Astrocyte (in vitro differentiated cells and primary cell): Measurements from ENCODE around the gene ANKRD33B. TPM values are rescaled to one million over a fixed set of nuclear protein-coding genes. Genes with fewer than 3 reads are reported as not detected.

Experiments
- DNase-seq: peaks from one replicate; pipeline ENCODE4 v3.0.0-alpha.2; 2010; ENCODE audit warnings: low read depth
- FAIRE-seq: peaks from 2 replicates; lab custom pipeline; 2011; peaks lifted over from hg19 to GRCh38; lab: Jason Lieb, UNC
- H2AFZ ChIP-seq: 2 replicates; pipeline ENCODE4 v1.6.0; 2012; ENCODE audit warnings: low read depth, low read length, inconsistent platforms
- H3K27ac ChIP-seq: 2 replicates; pipeline ENCODE4 v1.5.1; 2011; ENCODE audit warnings: low read depth, low read length, inconsistent platforms
- H3K27me3 ChIP-seq: 2 replicates; pipeline ENCODE4 v1.6.0; 2011; ENCODE audit warnings: low read length, inconsistent platforms; ENCODE audit not compliant: insufficient read depth
- H3K36me3 ChIP-seq: 2 replicates; pipeline ENCODE4 v1.5.1; 2011; ENCODE audit warnings: low read length, inconsistent platforms; ENCODE audit not compliant: insufficient read depth
- H3K4me1 ChIP-seq: 2 replicates; pipeline ENCODE4 v1.5.1; 2011; ENCODE audit warnings: low read length, inconsistent platforms; ENCODE audit not compliant: insufficient read depth
- H3K4me2 ChIP-seq: 2 replicates; pipeline ENCODE4 v1.6.0; 2012; ENCODE audit warnings: low read length, inconsistent platforms
- H3K4me3 ChIP-seq: 2 replicates; pipeline ENCODE4 v1.5.1; 2011; ENCODE audit warnings: low read depth, mild to moderate bottlenecking, low read length, inconsistent platforms; ENCODE audit not compliant: insufficient read depth
- H3K79me2 ChIP-seq: 2 replicates; pipeline ENCODE4 v1.6.0; 2012; ENCODE audit warnings: mild to moderate bottlenecking, low read length, inconsistent platforms; ENCODE audit not compliant: insufficient read depth
- H3K9ac ChIP-seq: 2 replicates; pipeline ENCODE4 v1.6.0; 2012; ENCODE audit warnings: mild to moderate bottlenecking, low read length, inconsistent platforms
- H3K9me3 ChIP-seq: 2 replicates; pipeline ENCODE4 v1.5.1; 2012; ENCODE audit warnings: low read depth, mild to moderate bottlenecking, low read length, inconsistent platforms; ENCODE audit not compliant: insufficient read depth
- H4K20me1 ChIP-seq: 2 replicates; pipeline ENCODE4 v1.6.0; 2012; ENCODE audit warnings: low read length, inconsistent platforms; ENCODE audit not compliant: insufficient read depth
- H3K27ac Mint-ChIP-seq: one replicate; pipeline ENCODE4 v1.8.0; 2021; ENCODE audit warnings: mild to moderate bottlenecking, mixed read lengths; ENCODE audit not compliant: unreplicated experiment
- H3K27me3 Mint-ChIP-seq: one replicate; pipeline ENCODE4 v1.8.0; 2021; ENCODE audit warnings: low read depth, mixed read lengths; ENCODE audit not compliant: unreplicated experiment
- H3K36me3 Mint-ChIP-seq: one replicate; pipeline ENCODE4 v1.8.0; 2021; ENCODE audit warnings: low read depth, mixed read lengths; ENCODE audit not compliant: unreplicated experiment
- H3K4me1 Mint-ChIP-seq: one replicate; pipeline ENCODE4 v1.8.0; 2021; ENCODE audit warnings: low read depth, mixed read lengths; ENCODE audit not compliant: unreplicated experiment
- H3K4me3 Mint-ChIP-seq: one replicate; pipeline ENCODE4 v1.8.0; 2021; ENCODE audit warnings: mild to moderate bottlenecking, moderate library complexity, mixed read lengths; ENCODE audit not compliant: unreplicated experiment
- H3K9me3 Mint-ChIP-seq: one replicate; pipeline ENCODE4 v1.8.0; 2021; ENCODE audit warnings: mild to moderate bottlenecking, mixed read lengths; ENCODE audit not compliant: unreplicated experiment
- CTCF ChIP-seq: IDR thresholded peaks from 2 replicates; pipeline ENCODE4 v1.5.1; 2011; ENCODE audit warnings: low read depth, mild to moderate bottlenecking, inconsistent platforms, low read length, moderate library complexity; ENCODE audit not compliant: insufficient read depth
- EZH2 ChIP-seq: IDR thresholded peaks from 2 replicates; pipeline ENCODE4 v1.6.1; 2012; ENCODE audit warnings: mild to moderate bottlenecking, low read length, inconsistent platforms; ENCODE audit not compliant: insufficient read depth
- total RNA-seq: library from RNA; stranded (reverse); gene quantifications from 2 replicates; pipeline ENCODE4 v1.2.1, GENCODE V29; 2021

Gene ANKRD33B
- total RNA-seq, 1 donor from 2014 or later = 22.7 TPM

GRCh38 chr5:10681731-10682679, 118.1 kb downstream of the ANKRD33B start:
- no peak for DNase-seq

GRCh38 chr5:10682801-10683525, 119.1 kb downstream of the ANKRD33B start:
- no peaks in the 10 kb centered on the region for H3K9me3 ChIP-seq
- no peak overlapping the region for H3K4me3 ChIP-seq

More at GRCh38 chr5:10681731-10682679, 118.1 kb downstream of the ANKRD33B start:
- Histone ChIP-seq H3K27me3 (no peaks in the 10 kb centered on the region), H3K36me3 (peaks cover 16% of the 10 kb centered on the region), H3K79me2 (peaks cover 7% of the 10 kb centered on the region), H3K4me3 (no peak overlapping the region), H4K20me1 (peaks cover 14% of the 10 kb centered on the region), H2AFZ (no peak overlapping the region), H3K9ac (no peak overlapping the region), H3K4me2 (no peak overlapping the region), H3K4me1 (no peaks in the 10 kb centered on the region), H3K27ac (no peak overlapping the region), H3K9me3 (no peaks in the 10 kb centered on the region)
- Mint-ChIP-seq H3K27me3 (no peaks in the 10 kb centered on the region), H3K9me3 (peaks cover 10% of the 10 kb centered on the region), H3K36me3 (peaks cover 54% of the 10 kb centered on the region), H3K4me1 (peaks cover 8% of the 10 kb centered on the region), H3K4me3 (no peak overlapping the region), H3K27ac (no peak overlapping the region)
- no peak for TF ChIP-seq CTCF
- no peak for TF ChIP-seq EZH2
- no peak for FAIRE-seq

More at GRCh38 chr5:10682801-10683525, 119.1 kb downstream of the ANKRD33B start:
- no peak overlapping the region for H3K4me2 ChIP-seq
- H3K79me2 ChIP-seq = peaks cover 7% of the 10 kb centered on the region
- H3K27ac Mint-ChIP-seq = no peak overlapping the region
- H3K27me3 ChIP-seq = no peaks in the 10 kb centered on the region
- no peak overlapping the region for H2AFZ ChIP-seq
- no peak for FAIRE-seq
- no peak for TF ChIP-seq CTCF
- no peak for TF ChIP-seq EZH2
- peaks cover 7% of the 10 kb centered on the region for H3K4me1 Mint-ChIP-seq
- H3K36me3 Mint-ChIP-seq = peaks cover 52% of the 10 kb centered on the region
- DNase-seq = no peak
- no peak overlapping the region for H3K4me3 Mint-ChIP-seq
- no peaks in the 10 kb centered on the region for H3K27me3 Mint-ChIP-seq
- H3K4me1 ChIP-seq = no peaks in the 10 kb centered on the region
- H4K20me1 ChIP-seq = peaks cover 14% of the 10 kb centered on the region
- no peak overlapping the region for H3K9ac ChIP-seq
- peaks cover 16% of the 10 kb centered on the region for H3K36me3 ChIP-seq
- peaks cover 10% of the 10 kb centered on the region for H3K9me3 Mint-ChIP-seq
- no peak overlapping the region for H3K27ac ChIP-seq
